Stimulated activated CD8-positive, alpha-beta memory T cell treated with anti-CD3 and anti-CD28 coated beads, Interleukin-7, amount 100 ng/mL, for 1 hour (primary cell): ENCODE measurements around the gene RBM19.

Experiments
- DNase-seq, 2 donors: peaks; one replicate each; pipeline ENCODE4 v3.0.0-alpha.2; 2020; ENCODE audit warnings: low read depth in 2 of 2

RBM19 gene

GRCh38 chr12:113880988-113881962 is 84.8 kb downstream of the RBM19 start:
- no peak for DNase-seq

- no peak for DNase-seq
These were observed 85.8 kb downstream of the RBM19 start for GRCh38 chr12:113880326-113880725.

GRCh38 chr12:113879658-113880057 is 86.5 kb downstream of the RBM19 start:
- no peak for DNase-seq

- DNase-seq = no peak
These were observed 88.5 kb downstream of the RBM19 start for GRCh38 chr12:113877607-113878006.

- DNase-seq = no peak
These were observed 90.0 kb downstream of the RBM19 start for GRCh38 chr12:113876160-113876559.

- no peak for DNase-seq
These were observed 90.4 kb downstream of the RBM19 start for GRCh38 chr12:113875691-113876090.

- no peak for DNase-seq
These were observed 91.0 kb downstream of the RBM19 start for GRCh38 chr12:113874999-113875561.

- no peak for DNase-seq
These were observed 91.8 kb downstream of the RBM19 start for GRCh38 chr12:113874326-113874725.

- no peak for DNase-seq
These were observed 92.4 kb downstream of the RBM19 start for GRCh38 chr12:113873740-113874139.

GRCh38 chr12:113870890-113871289 is 95.2 kb downstream of the RBM19 start:
- no peak for DNase-seq

- DNase-seq = no peak
These were observed 96.1 kb downstream of the RBM19 start for GRCh38 chr12:113870035-113870434.

GRCh38 chr12:113868365-113868764 is 97.8 kb downstream of the RBM19 start:
- DNase-seq = no peak

GRCh38 chr12:113867258-113867657 is 98.9 kb downstream of the RBM19 start:
- DNase-seq = no peak

- no peak for DNase-seq
These were observed 99.6 kb downstream of the RBM19 start for GRCh38 chr12:113866496-113866895.

GRCh38 chr12:113863455-113863845 is 102.7 kb downstream of the RBM19 start:
- DNase-seq = no peak

- DNase-seq = no peak
These were observed 103.3 kb downstream of the RBM19 start for GRCh38 chr12:113862590-113863454.

- DNase-seq = no peak
These were observed 104.3 kb downstream of the RBM19 start for GRCh38 chr12:113861708-113862312.

- no peak for DNase-seq
These were observed 105.2 kb downstream of the RBM19 start for GRCh38 chr12:113860950-113861349.

GRCh38 chr12:113860059-113860820 is 105.9 kb downstream of the RBM19 start:
- DNase-seq = no peak

GRCh38 chr12:113858841-113859386 is 107.2 kb downstream of the RBM19 start:
- DNase-seq = no peak

GRCh38 chr12:113857371-113857770 is 108.8 kb downstream of the RBM19 start:
- DNase-seq = no peak
